Measurements from ENCODE around the gene NINJ1.

Gene NINJ1

GRCh38 chr9:93132287-93132927 is 1.6 kb downstream of the NINJ1 start:
- DNase-seq (ENCODE audit: low spot score): peak; percentile 79

- no peak for DNase-seq (ENCODE audit: low spot score)
Measured at GRCh38 chr9:93131599-93132286, 2.3 kb downstream of the NINJ1 start.

GRCh38 chr9:93130861-93131481 is 3.1 kb downstream of the NINJ1 start:
- DNase-seq (ENCODE audit: low spot score): peak; percentile 53

DNA sequence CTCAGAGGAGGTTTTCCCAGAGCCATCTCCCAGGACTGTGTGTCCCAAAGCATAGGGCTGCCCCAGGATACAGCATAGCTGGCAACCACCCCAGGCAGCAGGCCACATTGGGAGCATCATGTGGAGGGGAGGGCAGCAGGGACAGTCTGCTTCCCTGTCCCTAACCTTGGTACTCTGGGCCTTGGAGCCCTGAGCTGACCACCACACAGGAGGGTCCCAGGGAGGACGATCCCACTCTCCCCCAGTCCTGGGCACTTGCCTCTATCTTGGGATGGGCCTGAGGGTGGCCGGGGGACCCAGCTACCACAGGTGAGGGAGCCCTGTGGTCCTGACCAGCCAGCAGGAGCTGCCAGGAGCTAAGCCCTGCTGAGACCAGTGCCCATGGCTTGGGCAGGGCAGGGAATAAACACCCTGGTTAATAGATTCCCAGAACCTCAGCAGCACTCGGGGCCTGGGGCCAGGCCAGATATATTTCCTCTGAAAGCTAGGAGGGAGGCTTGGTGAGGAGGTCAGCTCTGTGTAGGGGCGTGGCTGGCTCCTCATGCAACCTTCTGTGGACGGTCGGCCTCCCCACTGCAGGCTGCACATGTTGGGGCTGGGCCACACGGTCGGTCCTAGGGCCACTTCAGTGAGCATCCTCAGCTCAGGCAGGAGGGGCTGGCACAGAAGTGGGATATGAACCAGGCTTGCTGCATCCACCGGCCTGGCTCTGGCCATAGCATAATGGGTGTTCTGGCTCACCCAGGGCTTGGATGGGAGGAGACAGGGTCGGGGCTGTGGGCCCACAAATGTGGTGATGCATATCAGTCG is 4.2 kb downstream of the NINJ1 start:
- DNase-seq (ENCODE audit: low spot score): peak; percentile 10

DNA sequence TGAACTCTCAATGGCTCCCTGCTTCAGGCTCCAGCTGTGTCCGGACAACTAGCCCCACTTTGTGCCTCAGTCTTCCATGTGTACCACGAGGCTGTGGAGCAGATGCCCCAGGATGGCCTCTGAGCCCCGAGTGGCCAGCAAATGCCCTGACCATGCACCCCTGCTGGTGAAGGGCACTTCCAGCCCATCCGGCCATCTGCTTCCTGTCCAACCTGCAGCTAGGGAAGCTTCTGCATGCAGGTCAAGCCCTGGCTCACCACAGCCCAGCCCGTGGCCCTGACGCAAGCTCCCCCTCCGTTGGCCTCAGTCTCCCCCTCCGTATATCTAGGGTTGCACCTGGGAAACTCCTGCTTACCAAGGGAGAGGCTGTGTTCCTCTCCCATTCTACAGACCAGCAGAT is 4.8 kb downstream of the NINJ1 start:
- DNase-seq (ENCODE audit: low spot score): peak; percentile 78

- peak; percentile 4 for DNase-seq (ENCODE audit: low spot score)
Measured at GRCh38 chr9:93128715-93129224, 5.3 kb downstream of the NINJ1 start.

GRCh38 chr9:93128011-93128714 is 5.9 kb downstream of the NINJ1 start:
- peak; percentile 1 for DNase-seq (ENCODE audit: low spot score)

- DNase-seq (ENCODE audit: low spot score): peak; percentile 63
Measured at GRCh38 chr9:93127395-93127911, 6.6 kb downstream of the NINJ1 start.

- DNase-seq (ENCODE audit: low spot score): peak; percentile 11
Measured at GRCh38 chr9:93126825-93127368, 7.2 kb downstream of the NINJ1 start.

DNA sequence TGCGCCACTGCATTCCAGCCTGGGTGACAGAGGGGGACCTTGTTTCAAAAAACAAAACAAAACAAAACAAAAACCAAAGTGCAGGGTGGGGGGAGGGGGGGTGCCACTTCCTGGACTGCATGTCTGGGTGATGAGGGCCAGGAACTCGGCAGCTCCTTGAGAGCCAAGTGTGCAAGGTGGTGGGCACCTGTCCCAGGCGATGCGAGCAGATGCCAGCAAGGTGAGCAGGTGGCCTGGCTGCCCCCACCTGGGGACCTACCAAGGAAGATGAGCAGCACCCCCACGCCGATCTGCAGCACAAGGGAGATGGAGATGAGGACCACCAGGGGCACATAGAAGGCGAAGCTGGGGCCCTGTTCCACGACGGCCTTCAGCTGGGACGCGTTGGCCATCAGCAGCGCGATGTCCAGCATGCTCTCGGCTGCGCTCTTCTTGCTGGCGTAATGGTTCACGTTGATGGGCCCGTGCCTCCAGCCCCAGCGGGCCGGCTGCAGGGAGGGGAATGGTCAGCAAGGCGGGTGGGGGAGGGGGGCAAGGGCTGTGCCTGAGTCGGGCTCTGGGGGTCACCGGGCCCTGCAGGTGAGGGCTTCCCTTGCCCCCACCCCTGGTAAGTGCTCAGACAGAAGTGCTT is 7.8 kb downstream of the NINJ1 start:
- peak; percentile 2 for DNase-seq (ENCODE audit: low spot score)

DNA sequence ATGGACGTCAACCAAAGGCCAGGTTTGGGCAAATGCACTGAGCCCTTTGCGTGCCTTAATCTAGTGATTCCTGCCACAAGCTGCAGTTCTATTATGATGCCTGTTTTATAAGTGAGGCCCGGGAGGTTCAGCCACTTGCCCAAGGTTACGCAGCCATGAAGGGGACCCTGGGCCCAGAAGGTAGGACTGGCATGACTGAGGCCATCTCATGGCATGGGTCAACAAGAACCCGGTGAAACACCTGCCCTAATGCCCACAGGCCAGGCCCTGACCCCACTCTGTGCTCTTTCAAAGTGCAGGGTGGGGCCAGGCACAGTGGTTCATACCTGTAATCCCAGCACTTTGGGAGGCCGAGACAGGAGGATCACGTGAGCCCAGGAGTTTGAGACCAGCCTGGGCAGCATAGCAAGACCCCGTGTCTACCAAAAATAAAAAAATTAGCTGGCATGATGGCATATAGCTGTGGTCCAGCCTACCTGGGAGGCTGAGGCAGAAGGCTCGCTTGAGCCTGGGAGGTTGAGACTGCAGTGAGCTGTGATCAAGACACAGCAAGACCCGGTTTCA is 8.6 kb downstream of the NINJ1 start:
- DNase-seq (ENCODE audit: low spot score): no peak

DNA sequence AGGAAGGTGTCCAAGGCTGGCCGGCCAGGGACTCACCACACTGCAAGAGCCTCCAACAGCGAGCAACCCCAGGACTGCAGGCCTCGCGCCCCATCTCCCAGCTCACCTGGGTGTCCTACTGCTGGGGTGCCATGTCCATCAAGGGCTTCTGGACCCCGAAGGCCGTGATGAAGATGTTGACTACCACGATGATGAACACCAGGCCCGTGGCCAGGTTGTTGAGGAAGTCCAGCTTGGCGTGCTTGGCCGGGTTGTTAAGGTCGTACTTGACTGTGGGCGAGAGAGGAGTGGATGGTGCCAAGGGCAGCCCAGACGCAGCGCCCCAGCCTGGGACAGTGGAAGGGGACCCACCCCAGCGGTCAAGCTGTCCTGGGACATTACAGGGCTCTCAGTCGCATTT is 9.3 kb downstream of the NINJ1 start:
- DNase-seq (ENCODE audit: low spot score): peak; percentile 1

- DNase-seq (ENCODE audit: low spot score): peak; percentile 2
Measured at GRCh38 chr9:93123561-93124283, 10.3 kb downstream of the NINJ1 start.

DNA sequence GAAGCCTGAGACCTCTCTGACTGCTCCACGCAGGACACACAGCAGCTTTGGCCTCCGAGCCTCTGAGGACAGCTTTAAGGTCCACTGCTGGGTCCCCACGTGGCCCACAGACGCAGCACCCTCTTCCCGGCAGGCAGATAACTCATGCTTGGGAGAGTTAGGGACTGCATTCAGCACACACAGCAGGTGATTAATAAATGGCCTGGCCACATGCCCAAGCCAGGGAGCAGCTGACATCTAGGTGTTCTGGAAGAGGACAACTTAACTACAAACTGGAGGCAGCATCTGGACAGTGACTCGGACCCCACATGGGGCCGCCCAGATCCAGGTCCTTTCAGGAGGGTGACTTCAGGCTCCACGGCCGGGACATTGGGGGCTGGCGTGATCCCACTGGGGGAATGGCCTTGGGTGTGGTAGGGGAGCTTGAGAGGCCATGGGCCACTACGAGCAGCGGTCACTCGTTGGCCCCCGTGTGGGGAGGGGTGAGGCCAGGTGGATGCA is 11.3 kb downstream of the NINJ1 start:
- DNase-seq (ENCODE audit: low spot score): peak; percentile 1

DNA sequence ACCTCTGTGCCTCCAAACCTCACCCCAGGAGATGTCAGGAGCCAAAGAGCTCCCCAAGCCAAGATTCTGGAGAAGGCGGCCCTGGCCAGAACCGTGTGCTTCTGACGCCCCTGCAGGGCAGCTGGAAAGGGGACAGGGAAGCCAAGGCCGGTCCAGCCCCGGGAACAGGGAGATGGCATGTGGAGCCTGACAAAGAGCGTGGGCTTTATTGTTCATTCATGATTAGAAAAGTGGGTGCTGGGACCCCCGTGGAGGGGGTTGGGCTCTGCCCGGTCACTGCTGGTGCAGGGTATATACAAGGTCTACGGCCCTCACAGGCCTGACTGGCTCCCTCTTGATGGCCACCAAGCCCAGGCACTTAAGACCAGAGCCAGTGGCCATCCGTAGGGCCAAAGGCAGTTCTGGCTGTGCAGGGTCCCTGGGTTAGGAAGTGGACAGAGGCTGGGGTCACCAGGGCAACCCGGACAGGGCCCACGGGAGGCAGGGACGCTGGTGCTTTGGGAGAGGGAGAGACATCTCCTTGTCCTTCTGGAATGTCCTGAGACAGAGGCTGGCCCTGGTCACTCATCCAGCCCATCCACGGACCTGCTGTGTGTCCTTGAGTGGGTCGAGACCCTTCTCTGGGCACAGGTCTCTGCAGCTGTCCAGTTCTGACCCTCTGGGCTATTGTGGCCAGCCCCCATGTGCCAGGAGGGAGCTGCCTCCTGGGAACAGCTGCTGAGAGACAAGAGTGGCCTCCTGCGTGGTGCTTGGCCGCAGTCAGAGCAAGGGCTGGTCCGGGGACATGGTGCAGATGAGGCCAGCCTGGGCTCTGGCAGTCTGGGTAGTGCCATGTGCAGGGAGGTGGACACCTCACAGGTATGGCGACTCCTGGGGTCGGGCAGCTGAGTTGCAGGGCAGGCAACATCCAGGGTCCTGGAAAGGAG is 12.5 kb downstream of the NINJ1 start:
- DNase-seq (ENCODE audit: low spot score): peak; percentile 1

- peak; percentile 1 for DNase-seq (ENCODE audit: low spot score)
Measured at GRCh38 chr9:93120846-93121315, 13.2 kb downstream of the NINJ1 start.

DNA sequence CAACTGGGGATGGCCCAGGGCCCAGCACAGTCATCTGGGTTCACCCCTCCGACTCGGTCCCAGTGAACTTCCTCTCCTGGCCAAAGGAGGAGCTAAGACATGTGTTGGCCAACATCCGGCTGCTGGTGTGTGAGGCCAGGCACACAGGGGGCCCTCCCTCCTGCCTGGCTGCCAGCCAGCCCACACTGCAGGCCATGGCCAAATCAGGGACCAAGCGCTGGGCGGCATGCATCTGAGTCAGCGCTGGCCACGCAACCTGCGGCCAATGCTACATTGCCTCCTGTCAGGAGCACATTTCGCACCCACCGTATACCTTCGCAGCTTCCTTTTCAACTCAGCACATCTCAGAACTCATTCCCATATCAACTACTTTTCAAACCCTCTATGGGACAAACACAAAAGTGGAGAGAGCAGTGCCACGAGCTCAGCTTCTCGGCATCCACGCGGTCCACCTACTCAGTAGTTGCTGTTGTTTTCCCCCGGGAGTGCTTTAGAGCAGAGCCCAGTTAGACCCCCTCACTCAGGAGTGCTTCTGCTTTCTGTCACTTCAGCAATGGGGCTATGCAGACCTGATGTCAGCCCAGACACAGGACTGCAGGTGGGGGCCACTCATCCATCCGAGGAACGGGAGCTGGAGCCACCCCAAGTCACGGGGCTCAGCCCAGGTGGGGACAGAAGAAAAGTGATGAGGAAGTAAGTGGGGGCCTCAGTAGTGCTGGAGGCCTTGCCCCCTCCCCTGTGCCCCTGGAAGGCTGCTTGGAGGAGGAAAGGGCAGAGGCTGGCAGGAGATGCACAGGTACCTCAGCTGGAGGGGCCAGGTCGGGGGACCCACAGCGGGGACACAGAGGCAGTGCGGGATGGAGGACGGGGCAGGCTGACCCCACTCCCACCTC is 13.9 kb downstream of the NINJ1 start:
- DNase-seq (ENCODE audit: low spot score): peak; percentile 90

Measured in Ammon's horn (tissue), 1 donor.